IMR-90 (cell line): ENCODE data around the gene CDHR4. TPM values are rescaled to one million over a fixed set of nuclear protein-coding genes. Genes with fewer than 3 reads are reported as not detected.

ENCODE experiments used
- ATAC-seq: fragments of 200-7000 bp; cut with Tn5 transposase; 2 replicates; pipeline ENCODE4 v1.9.1; 2020; ENCODE audit warnings: low read depth, mild to moderate bottlenecking, moderate library complexity
- BruUV-seq: library from RNA; stranded (reverse); fragments of 400-500 nt; replicated peaks from 2 replicates; lab custom pipeline; 2021; lab: Mats Ljungman, UMichigan
- CTCF ChIA-PET: fragments of 300-600 bp; formaldehyde crosslinking; extraction: SDS; loops from one replicate; lab custom pipeline; 2021; ENCODE audit warnings: antibody characterized with exemption; lab: Yijun Ruan, JAX
- POLR2A ChIA-PET: fragments of 300-600 bp; sonication (Branson Sonifier 250); formaldehyde crosslinking; loops from one replicate; lab custom pipeline; 2022; ENCODE audit warnings: antibody characterized with exemption; ENCODE audit not compliant: unreplicated experiment; lab: Charles Lee
- DNase-seq: peaks from one replicate; pipeline ENCODE4 v3.0.0; 2013
- H2AFZ ChIP-seq: replicated peaks from 2 replicates; pipeline ENCODE3; 2013; ENCODE audit warnings: low read length, mild to moderate bottlenecking; ENCODE audit not compliant: poor library complexity
- H2AK5ac ChIP-seq: 2 replicates; pipeline ENCODE4 v1.6.1; 2013; ENCODE audit warnings: low read depth, low read length, inconsistent platforms
- H2AK9ac ChIP-seq: replicated peaks from 2 replicates; pipeline ENCODE3; 2013; ENCODE audit warnings: mild to moderate bottlenecking, low read depth, low read length, moderate library complexity; ENCODE audit not compliant: poor library complexity
- H2BK120ac ChIP-seq: 2 replicates; pipeline ENCODE4 v1.6.1; 2013; ENCODE audit warnings: low read depth, low read length, inconsistent platforms
- H2BK15ac ChIP-seq: 3 replicates; pipeline ENCODE4 v1.6.1; 2013; ENCODE audit warnings: low read depth, low read length, inconsistent platforms
- H2BK20ac ChIP-seq: 2 replicates; pipeline ENCODE4 v1.6.1; 2013; ENCODE audit warnings: low read depth, mild to moderate bottlenecking, inconsistent platforms, low read length, moderate library complexity
- H2BK5ac ChIP-seq: 2 replicates; pipeline ENCODE4 v1.6.1; 2013; ENCODE audit warnings: mild to moderate bottlenecking, low read depth, low read length, inconsistent platforms; ENCODE audit not compliant: poor library complexity, severe bottlenecking
- H3K14ac ChIP-seq: replicated peaks from 2 replicates; pipeline ENCODE4 v1.6.1; 2013; ENCODE audit warnings: low read depth, low read length, inconsistent platforms
- H3K18ac ChIP-seq: 2 replicates; pipeline ENCODE4 v1.6.1; 2013; ENCODE audit warnings: low read depth, low read length, control low read depth
- H3K23ac ChIP-seq: 2 replicates; pipeline ENCODE4 v1.6.1; 2013; ENCODE audit warnings: low read depth, low read length, inconsistent platforms
- H3K27ac ChIP-seq: 2 replicates; pipeline ENCODE4 v1.5.1; 2013; ENCODE audit warnings: mild to moderate bottlenecking, control low read depth, low read length; ENCODE audit not compliant: insufficient read depth
- H3K27me3 ChIP-seq: 2 replicates; pipeline ENCODE4 v1.6.1; 2013; ENCODE audit warnings: low read length; ENCODE audit not compliant: control insufficient read depth, insufficient read depth
- H3K36me3 ChIP-seq: 2 replicates; pipeline ENCODE4 v1.6.1; 2013; ENCODE audit warnings: low read length, mixed read lengths; ENCODE audit not compliant: control insufficient read depth, insufficient read depth
- H3K4ac ChIP-seq: 2 replicates; pipeline ENCODE4 v1.6.1; 2013; ENCODE audit warnings: low read depth, low read length, inconsistent platforms
- H3K4me1 ChIP-seq: 2 replicates; pipeline ENCODE4 v1.6.1; 2013; ENCODE audit warnings: low read length, mixed read lengths; ENCODE audit not compliant: control insufficient read depth, insufficient read depth
- H3K4me2 ChIP-seq: 2 replicates; pipeline ENCODE4 v1.6.1; 2013; ENCODE audit warnings: low read depth, mild to moderate bottlenecking, control low read depth, low read length, moderate library complexity
- H3K4me3 ChIP-seq: 2 replicates; pipeline ENCODE4 v1.5.1; 2013; ENCODE audit warnings: low read depth, mild to moderate bottlenecking, control low read depth, low read length, moderate library complexity; ENCODE audit not compliant: insufficient read depth
- H3K56ac ChIP-seq: 2 replicates; pipeline ENCODE4 v1.6.1; 2013; ENCODE audit warnings: low read length, inconsistent platforms; ENCODE audit not compliant: insufficient read depth; ENCODE audit errors: extremely low read depth
- H3K79me1 ChIP-seq, 2 experiments: 2 replicates each; pipeline ENCODE4 v1.6.1; 2013; ENCODE audit warnings: low read length in 2 of 2, inconsistent platforms in 1 of 2, low read depth in 1 of 2
- H3K9ac ChIP-seq: 2 replicates; pipeline ENCODE4 v1.6.1; 2013; ENCODE audit warnings: low read depth, low read length, control low read depth
- H3K9me1 ChIP-seq: 2 replicates; pipeline ENCODE4 v1.6.1; 2013; ENCODE audit warnings: low read length, inconsistent platforms; ENCODE audit not compliant: insufficient read depth
- H3K9me3 ChIP-seq: 2 replicates; pipeline ENCODE4 v1.6.1; 2013; ENCODE audit warnings: low read length; ENCODE audit not compliant: control insufficient read depth, insufficient read depth
- H4K20me1 ChIP-seq: 2 replicates; pipeline ENCODE4 v1.6.1; 2013; ENCODE audit warnings: low read length, inconsistent platforms; ENCODE audit not compliant: insufficient read depth
- H4K5ac ChIP-seq: 2 replicates; pipeline ENCODE4 v1.6.1; 2013; ENCODE audit warnings: mild to moderate bottlenecking, low read depth, low read length, control low read depth
- H4K8ac ChIP-seq, 2 experiments: 2 replicates each; pipeline ENCODE4 v1.6.1; 2013; ENCODE audit warnings: low read depth in 2 of 2, low read length in 2 of 2, control low read depth in 1 of 2, inconsistent platforms in 1 of 2
- H4K91ac ChIP-seq: 2 replicates; pipeline ENCODE4 v1.6.1; 2013; ENCODE audit warnings: low read depth, low read length, inconsistent platforms; ENCODE audit not compliant: insufficient read depth
- BHLHE40 ChIP-seq: fragments of 150-350 bp; IDR thresholded peaks from 2 replicates; pipeline ENCODE4 v1.6.1; 2016; ENCODE audit warnings: mild to moderate bottlenecking, low read depth, low read length
- CEBPB ChIP-seq: IDR thresholded peaks from 2 replicates; pipeline ENCODE4 v1.6.1; 2012; ENCODE audit warnings: low read depth, low read length, improper control_type of control experiment
- ELK1 ChIP-seq: fragments of 150-350 bp; IDR thresholded peaks from 2 replicates; pipeline ENCODE4 v1.6.1; 2016; ENCODE audit warnings: low read depth, mild to moderate bottlenecking, low read length, moderate library complexity, borderline replicate concordance
- FOS ChIP-seq: fragments of 150-350 bp; IDR thresholded peaks from 2 replicates; pipeline ENCODE4 v1.6.1; 2016; ENCODE audit warnings: low read depth, low read length
- MAZ ChIP-seq: IDR thresholded peaks from 2 replicates; pipeline ENCODE4 v1.6.1; 2012; ENCODE audit warnings: low read depth, mild to moderate bottlenecking, low read length, improper control_type of control experiment, moderate library complexity, borderline replicate concordance
- POLR2A ChIP-seq: IDR thresholded peaks from 2 replicates; pipeline ENCODE4 v1.6.1; 2012; ENCODE audit warnings: mild to moderate bottlenecking, low read depth, low read length
- RAD21 ChIP-seq: IDR thresholded peaks from 2 replicates; pipeline ENCODE4 v1.6.1; 2012; ENCODE audit warnings: low read length, improper control_type of control experiment
- RCOR1 ChIP-seq: IDR thresholded peaks from 2 replicates; pipeline ENCODE4 v1.6.1; 2012; ENCODE audit warnings: mild to moderate bottlenecking, low read length, improper control_type of control experiment; ENCODE audit not compliant: insufficient replicate concordance
- WGBS, 2 experiments: methylation state at CpG; one replicate each; pipeline versions ENCODE4 v1.1.5 to v1.1.7; 2013; ENCODE audit warnings: missing lambda C conversion rate in 2 of 2; ENCODE audit not compliant: insufficient read length in 1 of 2; ENCODE audit errors: extremely low coverage in 2 of 2; 5-methylcytosine and 5-hydroxymethylcytosine counted together
- dilution Hi-C: fragments of 300-500 bp; cut with HindIII; formaldehyde crosslinking; loops from one replicate; pipeline ENCODE4 v1.14.3; 2018; ENCODE audit warnings: low sequenced_read_pairs; ENCODE audit not compliant: unreplicated experiment
- in situ Hi-C: fragments of 300-500 bp; cut with MboI; formaldehyde crosslinking; loops from 3 replicates; pipeline ENCODE4 v1.14.3; 2019; ENCODE audit warnings: low sequenced_read_pairs, inconsistent platforms, mixed read lengths
- intact Hi-C: fragments of 100-400 bp; cut with micrococcal nuclease; formaldehyde crosslinking; loops from 2 replicates; pipeline ENCODE4 v1.10.0; 2022
- polyA plus RNA-seq, 3 experiments: library from polyadenylated mRNA; depleted of rRNA; stranded (reverse); fragments of >200 nt; gene quantifications; 2 replicates each; pipeline ENCODE4 v1.2.3, GENCODE V29; 2012; ENCODE audit warnings: low replicate concordance in 1 of 3
- total RNA-seq: library from RNA; depleted of rRNA; stranded (reverse); fragments of >200 nt; gene quantifications from 2 replicates; pipeline ENCODE4 v1.2.3, GENCODE V29; 2012

Gene CDHR4
- total and polyA plus RNA-seq, 2 of the 4 experiments (the other 2 are of a cell fraction), result not detected

DNA sequence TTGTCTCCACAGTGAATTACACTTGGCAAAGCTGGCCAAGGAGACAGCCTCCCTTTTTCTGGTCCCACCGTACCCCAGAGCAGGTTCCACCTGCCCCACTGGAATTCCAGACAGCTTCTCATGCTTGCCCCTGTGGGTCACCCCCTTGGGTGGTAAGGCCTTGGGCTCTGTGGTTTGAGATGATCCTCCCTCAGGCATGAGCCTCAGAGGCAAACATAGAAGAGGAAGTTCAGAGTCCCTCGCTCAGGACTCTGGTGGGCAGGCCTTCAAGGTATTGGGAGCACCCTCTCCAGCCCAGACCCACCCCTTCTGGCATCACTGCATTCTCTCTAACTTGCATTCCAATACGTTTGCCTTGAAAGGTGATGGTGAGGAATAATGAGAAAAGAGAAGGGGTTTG is 31.7 kb upstream of the CDHR4 start:
- Histone ChIP-seq H2BK15ac (no peak overlapping the region), H3K14ac (no peak overlapping the region), H4K91ac (no peak overlapping the region), H2BK120ac (no peak overlapping the region), H3K4ac (no peak overlapping the region), H2BK5ac (no peak overlapping the region), H3K18ac (no peak overlapping the region), H3K27me3 (no peaks in the 10 kb centered on the region), H2BK20ac (no peak overlapping the region), H2AFZ (no peak overlapping the region), H3K79me1 (no peaks in the 10 kb centered on the region), H3K9me3 (no peaks in the 10 kb centered on the region), H4K8ac (no peak overlapping the region), H3K4me1 (no peaks in the 10 kb centered on the region), H2AK9ac (no peak overlapping the region), H3K4me2 (no peak overlapping the region), H4K5ac (no peak overlapping the region), H3K56ac (no peak overlapping the region), H3K4me3 (no peak overlapping the region), H3K9ac (no peak overlapping the region), H3K23ac (no peak overlapping the region), H2AK5ac (no peak overlapping the region), H3K9me1 (no peaks in the 10 kb centered on the region), H4K20me1 (no peaks in the 10 kb centered on the region), H3K36me3 (no peaks in the 10 kb centered on the region), H3K27ac (no peak overlapping the region)
- no CpG with 5 or more reads among the region's 3 CpGs for WGBS, 2 experiments
- BruUV-seq, result no TSS peak
- no peak for DNase-seq
- no peak for ATAC-seq
- CTCF ChIA-PET, result no interaction called here
- dilution Hi-C loops, result no loop called here
- intact Hi-C loops, result no loop called here
- POLR2A ChIA-PET, result no interaction called here
- TF ChIP-seq RCOR1 (no peak), ELK1 (no peak), BHLHE40 (no peak), RAD21 (no peak), CEBPB (no peak), POLR2A (no peak), MAZ (no peak), FOS (no peak)
- in situ Hi-C loops, result no loop called here
